Activated B cell treated with CpG ODN at 0.5 μM for 24 hours (primary cell): ENCODE data around the gene INPP5A. TPM values are rescaled to one million over a fixed set of nuclear protein-coding genes. Genes with fewer than 3 reads are reported as not detected.

Experiments used
- ATAC-seq: fragments of 200-7000 bp; cut with Tn5 transposase; one replicate; pipeline ENCODE4 v1.10.0; 2021; ENCODE audit warnings: low read depth, mild to moderate bottlenecking, moderate library complexity
- CTCF ChIA-PET: fragments of 350-600 bp; sonication (Branson Sonifier 250); formaldehyde crosslinking; loops from one replicate; lab custom pipeline; 2021; ENCODE audit warnings: antibody characterized with exemption; lab: Charles Lee
- POLR2A ChIA-PET: fragments of 350-600 bp; sonication (Branson Sonifier 250); formaldehyde crosslinking; loops from one replicate; lab custom pipeline; 2021; ENCODE audit warnings: antibody characterized with exemption; lab: Charles Lee
- DNase-seq: peaks from one replicate; pipeline ENCODE4 v3.0.0; 2022
- H3K27ac Mint-ChIP-seq: one replicate; pipeline ENCODE4 v1.8.0; 2020; ENCODE audit warnings: mixed read lengths
- H3K27me3 Mint-ChIP-seq: one replicate; pipeline ENCODE4 v1.8.0; 2021; ENCODE audit warnings: mixed read lengths
- H3K36me3 Mint-ChIP-seq: one replicate; pipeline ENCODE4 v1.8.0; 2021; ENCODE audit warnings: low read depth, mixed read lengths
- H3K4me1 Mint-ChIP-seq: one replicate; pipeline ENCODE4 v1.8.0; 2021; ENCODE audit warnings: mixed read lengths
- H3K4me3 Mint-ChIP-seq: one replicate; pipeline ENCODE4 v1.8.0; 2020; ENCODE audit warnings: mild to moderate bottlenecking, mixed read lengths
- H3K9me3 Mint-ChIP-seq: one replicate; pipeline ENCODE4 v1.8.0; 2020; ENCODE audit warnings: mixed read lengths
- intact Hi-C: fragments of 100-400 bp; cut with micrococcal nuclease; formaldehyde crosslinking; loops from one replicate; pipeline ENCODE4 v1.15.1; 2024
- total RNA-seq: library from RNA; stranded (reverse); gene quantifications from 2 replicates; pipeline ENCODE4 v1.2.3, GENCODE V29; 2022
- TF ChIP-seq, protein P1 (sequence below): fragments of 200-600 bp; IDR thresholded peaks from one replicate; pipeline ENCODE4 v1.8.0; 2022; ENCODE audit warnings: antibody characterized with exemption, mild to moderate bottlenecking

INPP5A gene
- total RNA-seq, 1 donor from 2014 or later = 24.9 TPM

DNA sequence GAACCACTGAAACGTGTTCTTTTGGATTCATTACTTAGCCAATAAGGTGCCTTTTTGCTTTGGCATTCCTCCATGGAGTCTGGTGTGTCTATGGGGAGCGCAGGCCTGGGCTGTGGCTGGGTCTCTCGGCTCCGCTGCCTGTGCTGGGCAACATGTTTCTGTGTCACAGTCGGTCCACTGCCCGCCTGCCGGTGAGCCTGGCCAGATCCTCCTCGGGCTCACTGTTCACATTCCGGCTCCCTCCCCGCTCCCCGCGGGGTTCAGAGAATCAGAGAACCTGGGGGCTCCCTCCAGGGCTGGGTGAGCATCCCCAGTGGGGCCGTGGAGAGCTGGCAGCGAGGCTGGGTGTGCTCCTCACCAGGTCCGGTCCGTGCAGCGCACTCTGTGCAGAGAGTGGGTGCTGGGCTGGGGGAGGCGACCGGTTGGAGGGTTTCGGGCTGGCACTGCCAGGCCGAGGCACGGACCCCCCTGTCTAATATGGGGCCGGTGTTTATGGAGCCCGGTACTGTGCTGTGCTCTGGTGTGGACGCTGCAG lies 70.4 kb downstream of the INPP5A start:
- ATAC-seq (no peak), DNase-seq (peak; percentile 12)
- H3K9me3 Mint-ChIP-seq = no peaks in the 10 kb centered on the region
- H3K27me3 Mint-ChIP-seq = no peaks in the 10 kb centered on the region
- H3K27ac Mint-ChIP-seq = no peak overlapping the region
- TF ChIP-seq, protein P1, sequence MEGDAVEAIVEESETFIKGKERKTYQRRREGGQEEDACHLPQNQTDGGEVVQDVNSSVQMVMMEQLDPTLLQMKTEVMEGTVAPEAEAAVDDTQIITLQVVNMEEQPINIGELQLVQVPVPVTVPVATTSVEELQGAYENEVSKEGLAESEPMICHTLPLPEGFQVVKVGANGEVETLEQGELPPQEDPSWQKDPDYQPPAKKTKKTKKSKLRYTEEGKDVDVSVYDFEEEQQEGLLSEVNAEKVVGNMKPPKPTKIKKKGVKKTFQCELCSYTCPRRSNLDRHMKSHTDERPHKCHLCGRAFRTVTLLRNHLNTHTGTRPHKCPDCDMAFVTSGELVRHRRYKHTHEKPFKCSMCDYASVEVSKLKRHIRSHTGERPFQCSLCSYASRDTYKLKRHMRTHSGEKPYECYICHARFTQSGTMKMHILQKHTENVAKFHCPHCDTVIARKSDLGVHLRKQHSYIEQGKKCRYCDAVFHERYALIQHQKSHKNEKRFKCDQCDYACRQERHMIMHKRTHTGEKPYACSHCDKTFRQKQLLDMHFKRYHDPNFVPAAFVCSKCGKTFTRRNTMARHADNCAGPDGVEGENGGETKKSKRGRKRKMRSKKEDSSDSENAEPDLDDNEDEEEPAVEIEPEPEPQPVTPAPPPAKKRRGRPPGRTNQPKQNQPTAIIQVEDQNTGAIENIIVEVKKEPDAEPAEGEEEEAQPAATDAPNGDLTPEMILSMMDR = no peak
- intact Hi-C loops = no loop called here
- H3K4me1 Mint-ChIP-seq = peaks cover 21% of the 10 kb centered on the region
- peaks cover 18% of the 10 kb centered on the region for H3K36me3 Mint-ChIP-seq
- no peak overlapping the region for H3K4me3 Mint-ChIP-seq
- POLR2A ChIA-PET = no interaction called here
- CTCF ChIA-PET = no interaction called here

DNA sequence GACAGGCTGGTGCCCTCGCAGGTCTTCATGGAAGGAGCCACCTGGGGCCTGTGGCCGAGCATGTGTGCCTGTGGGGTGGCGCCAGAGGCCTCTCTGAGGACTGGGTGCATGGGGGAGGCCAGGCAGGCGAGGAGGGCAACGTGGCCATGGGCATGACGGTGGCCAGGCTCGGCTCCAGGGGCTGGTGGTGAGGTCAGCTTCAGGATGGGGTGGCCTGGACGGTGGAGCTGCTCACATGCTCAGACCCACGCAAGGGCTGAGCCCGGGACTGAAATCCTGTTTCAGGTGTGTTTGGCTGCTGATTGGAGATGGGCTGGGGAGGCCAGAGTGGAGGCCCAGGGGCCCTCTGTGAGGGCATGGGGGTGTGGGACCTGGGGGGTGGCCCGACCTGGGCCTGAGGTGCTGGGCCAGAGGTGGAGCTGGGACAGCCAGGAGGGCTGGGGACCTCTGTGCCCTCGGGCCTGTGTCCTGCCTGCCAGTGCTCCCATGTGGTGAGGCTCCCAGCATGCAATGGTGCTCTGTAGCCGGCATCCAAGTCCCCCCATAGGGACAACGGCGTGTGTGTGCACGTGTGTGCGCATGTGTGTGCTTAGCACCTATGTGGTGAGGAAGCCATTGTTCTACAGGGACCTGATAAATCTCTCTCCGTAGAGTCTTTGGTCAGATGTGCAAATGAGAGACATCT lies 71.1 kb downstream of the INPP5A start:
- peaks cover 15% of the 10 kb centered on the region for H3K36me3 Mint-ChIP-seq
- ChIA-PET CTCF (no interaction called here), POLR2A (no interaction called here)
- ATAC-seq (no peak), DNase-seq (peak; percentile 10)
- no peaks in the 10 kb centered on the region for H3K9me3 Mint-ChIP-seq
- H3K27me3 Mint-ChIP-seq = no peaks in the 10 kb centered on the region
- intact Hi-C loops = no loop called here
- H3K4me1 Mint-ChIP-seq = peaks cover 19% of the 10 kb centered on the region
- no peak overlapping the region for H3K27ac Mint-ChIP-seq
- TF ChIP-seq, protein P1 = no peak
- H3K4me3 Mint-ChIP-seq = no peak overlapping the region

DNA sequence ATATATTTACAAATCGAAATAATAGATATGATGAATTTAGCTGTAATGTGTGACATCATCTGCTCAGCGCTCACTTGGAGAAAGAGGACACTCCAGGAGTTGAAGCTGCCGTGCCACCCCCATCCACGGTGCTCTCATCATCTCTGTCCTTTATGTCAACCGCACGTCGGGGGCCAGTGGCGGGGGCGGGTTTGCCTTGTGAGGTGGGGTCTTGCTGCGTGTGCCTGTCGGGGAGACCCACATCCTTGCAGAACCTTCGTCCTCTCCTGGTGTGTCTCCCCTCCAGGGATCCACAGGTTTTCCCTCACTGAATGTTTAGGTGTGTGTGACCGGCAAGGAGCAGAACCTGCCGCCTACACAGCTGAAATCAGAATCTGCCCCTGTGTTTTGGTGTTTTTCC lies 71.6 kb downstream of the INPP5A start:
- Mint-ChIP-seq H3K9me3 (no peaks in the 10 kb centered on the region), H3K27ac (no peak overlapping the region), H3K4me3 (no peak overlapping the region), H3K36me3 (peaks cover 19% of the 10 kb centered on the region), H3K4me1 (peaks cover 18% of the 10 kb centered on the region), H3K27me3 (no peaks in the 10 kb centered on the region)
- TF ChIP-seq, protein P1 = no peak
- ChIA-PET CTCF (no interaction called here), POLR2A (no interaction called here)
- ATAC-seq = no peak
- no peak for DNase-seq
- intact Hi-C loops = no loop called here

DNA sequence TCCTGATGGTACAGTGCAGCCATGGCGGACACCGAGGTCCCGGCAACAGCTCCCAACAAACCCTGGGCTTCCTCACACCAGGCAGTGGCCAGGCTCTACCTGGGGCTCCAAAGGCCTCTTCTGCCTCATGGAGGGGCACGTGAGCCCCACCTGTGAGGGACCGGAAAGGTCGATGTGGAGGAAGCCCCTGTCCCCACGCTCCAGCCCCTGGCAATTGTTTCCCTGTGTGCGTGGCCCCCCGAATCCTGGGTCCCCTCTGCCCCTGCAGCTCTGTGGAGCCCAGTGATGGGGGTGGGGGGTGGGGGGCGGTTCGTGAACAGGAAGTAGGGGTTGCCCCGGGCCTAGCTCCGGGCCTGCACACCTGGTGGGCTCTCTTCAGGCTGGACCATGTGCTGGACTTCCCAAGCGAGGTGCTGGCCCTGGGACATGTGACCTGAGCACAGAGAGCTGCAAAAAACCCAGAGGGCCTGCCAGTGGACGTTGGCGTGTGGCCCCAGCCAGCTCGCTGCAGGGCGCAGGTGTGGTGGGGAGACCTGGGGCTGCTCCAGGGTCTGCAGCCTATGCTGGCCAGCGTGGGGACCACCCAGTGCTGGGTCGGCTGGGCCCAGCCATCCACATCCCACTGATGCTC lies 72.6 kb downstream of the INPP5A start:
- CTCF ChIA-PET = no interaction called here
- POLR2A ChIA-PET = no interaction called here
- H3K4me3 Mint-ChIP-seq = no peak overlapping the region
- H3K27me3 Mint-ChIP-seq = no peaks in the 10 kb centered on the region
- no peaks in the 10 kb centered on the region for H3K9me3 Mint-ChIP-seq
- ATAC-seq = no peak
- H3K27ac Mint-ChIP-seq = no peak overlapping the region
- peak; percentile 11 for DNase-seq
- TF ChIP-seq, protein P1 = no peak
- intact Hi-C loops = no loop called here
- H3K4me1 Mint-ChIP-seq = peaks cover 12% of the 10 kb centered on the region
- peaks cover 19% of the 10 kb centered on the region for H3K36me3 Mint-ChIP-seq

DNA sequence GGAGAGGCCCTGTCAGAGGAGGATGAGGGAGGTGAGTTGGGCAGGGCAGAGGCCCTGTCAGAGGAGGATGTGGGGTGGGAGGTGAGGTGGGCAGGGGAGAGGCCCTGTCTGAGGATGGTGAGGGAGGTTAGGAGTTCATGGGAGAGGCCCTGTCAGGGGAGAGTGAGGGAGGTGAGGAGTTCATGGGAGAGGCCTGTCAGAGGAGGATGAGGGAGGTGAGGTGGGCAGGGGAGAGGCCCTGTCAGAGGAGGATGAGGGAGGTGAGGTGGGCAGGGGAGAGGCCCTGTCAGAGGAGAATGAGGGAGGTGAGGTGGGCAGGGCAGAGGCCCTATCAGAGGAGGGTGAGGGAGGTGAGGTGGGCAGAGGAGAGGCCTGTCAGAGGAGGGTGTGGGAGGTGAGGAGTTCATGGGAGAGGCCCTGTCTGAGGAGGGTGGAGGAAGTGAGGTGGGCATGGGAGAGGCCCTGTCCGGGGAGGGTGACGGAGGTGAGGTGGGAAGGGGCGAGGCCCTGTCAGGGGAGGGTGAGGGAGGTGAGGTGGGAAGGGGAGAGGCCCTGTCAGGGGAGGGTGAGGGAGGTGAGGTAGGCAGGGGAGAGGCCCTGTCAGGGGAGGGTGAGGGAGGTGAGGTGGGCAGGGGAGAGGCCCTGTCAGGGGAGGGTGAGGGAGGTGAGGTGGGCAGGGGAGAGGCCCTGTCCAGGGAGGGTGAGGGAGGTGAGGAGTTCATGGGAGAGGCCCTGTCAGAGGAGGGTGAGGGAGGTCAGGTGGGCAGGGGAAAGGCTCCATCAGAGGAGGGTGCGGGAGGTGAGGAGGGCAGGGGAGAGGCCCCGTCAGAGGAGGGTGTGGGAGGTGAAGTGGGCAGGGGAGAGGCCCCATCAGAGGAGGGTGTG lies 73.7 kb downstream of the INPP5A start:
- intact Hi-C loops = no loop called here
- Mint-ChIP-seq H3K9me3 (no peaks in the 10 kb centered on the region), H3K27ac (peak overlapping the region; percentile 8), H3K36me3 (peaks cover 28% of the 10 kb centered on the region), H3K4me3 (no peak overlapping the region), H3K4me1 (peaks cover 14% of the 10 kb centered on the region), H3K27me3 (no peaks in the 10 kb centered on the region)
- DNase-seq (peak; percentile 10), ATAC-seq (no peak)
- POLR2A ChIA-PET = no interaction called here
- TF ChIP-seq, protein P1 = no peak
- CTCF ChIA-PET = no interaction called here
